AG04449 (cell line): Measurements from ENCODE around the gene HEATR9.

Source experiments
- CTCF ChIA-PET: fragments of 350-600 bp; formaldehyde crosslinking; extraction: SDS; loops from one replicate; lab custom pipeline; 2021; ENCODE audit warnings: antibody characterized with exemption; lab: Yijun Ruan, JAX
- POLR2A ChIA-PET: fragments of 400-600, 350-600 bp; formaldehyde crosslinking; extraction: SDS; loops from one replicate; lab custom pipeline; 2020; ENCODE audit warnings: antibody characterized with exemption, inconsistent platforms; lab: Yijun Ruan, JAX
- DNase-seq: peaks from one replicate; pipeline ENCODE4 v3.0.0-alpha.2; 2010; ENCODE audit warnings: low read depth, low spot score
- H3K4me3 ChIP-seq: 2 replicates; pipeline ENCODE4 v1.5.1; 2011; ENCODE audit warnings: low read depth, mild to moderate bottlenecking, control low read depth, low read length
- CTCF ChIP-seq: IDR thresholded peaks from one replicate; pipeline ENCODE4 v1.5.1; 2011; ENCODE audit warnings: mild to moderate bottlenecking, moderate library complexity, low read length, control low read depth, inconsistent platforms; ENCODE audit not compliant: insufficient read depth; ENCODE audit errors: missing control alignments

The HEATR9 gene

GRCh38 chr17:35867574-35867973 is 1.1 kb downstream of the HEATR9 start:
- no peak for TF ChIP-seq CTCF
- no peak overlapping the region for H3K4me3 ChIP-seq
- POLR2A ChIA-PET: no interaction called here
- CTCF ChIA-PET: interaction anchor here (2.6 kb wide), 1 partner anchor 18 kb away, joined by 9 read pairs; no protein-coding TSS in a partner anchor
- no peak for DNase-seq

- DNase-seq: no peak
- TF ChIP-seq CTCF: no peak
- POLR2A ChIA-PET: no interaction called here
- H3K4me3 ChIP-seq: no peak overlapping the region
- CTCF ChIA-PET: interaction anchor here (2.8 kb wide), 1 partner anchor 18 kb away, joined by 19 read pairs; no protein-coding TSS in a partner anchor
Measured at GRCh38 chr17:35866341-35866950, 2.2 kb downstream of the HEATR9 start.

- POLR2A ChIA-PET: no interaction called here
- DNase-seq: no peak
- no peak for TF ChIP-seq CTCF
- no peak overlapping the region for H3K4me3 ChIP-seq
- CTCF ChIA-PET: interaction anchor here (2.8 kb wide), 1 partner anchor 17 kb away, joined by 19 read pairs; no protein-coding TSS in a partner anchor
Measured at GRCh38 chr17:35865412-35866340, 3.0 kb downstream of the HEATR9 start.

- ChIA-PET POLR2A (no interaction called here), CTCF (interaction anchor here (2.8 kb wide), 1 partner anchor 16 kb away, joined by 19 read pairs; no protein-coding TSS in a partner anchor)
- no peak for TF ChIP-seq CTCF
- DNase-seq: no peak
- no peak overlapping the region for H3K4me3 ChIP-seq
Measured at GRCh38 chr17:35864853-35865252, 3.8 kb downstream of the HEATR9 start.

- DNase-seq: no peak
- ChIA-PET POLR2A (no interaction called here), CTCF (interaction anchor here (1.4 kb wide), 1 partner anchor 10 kb away, joined by 3 read pairs; no protein-coding TSS in a partner anchor)
- TF ChIP-seq CTCF: no peak
- H3K4me3 ChIP-seq: no peak overlapping the region
Measured at GRCh38 chr17:35856603-35857002, 12.1 kb downstream of the HEATR9 start.

- DNase-seq: no peak
- H3K4me3 ChIP-seq: no peak overlapping the region
- no peak for TF ChIP-seq CTCF
- POLR2A ChIA-PET: no interaction called here
- CTCF ChIA-PET: interaction anchor here (1.4 to 1.7 kb wide), 2 partner anchors 9 kb away, joined by 3 to 5 read pairs; no protein-coding TSS in a partner anchor
Measured at GRCh38 chr17:35855965-35856364, 12.7 kb downstream of the HEATR9 start.
